ENCODE results near the gene TBX4.
"Not testable (repeated sequence)": the region's sequence is repeated elsewhere in the genome, so short reads cannot be mapped to it uniquely, and the experiment has no call there.

Gene TBX4

DNA sequence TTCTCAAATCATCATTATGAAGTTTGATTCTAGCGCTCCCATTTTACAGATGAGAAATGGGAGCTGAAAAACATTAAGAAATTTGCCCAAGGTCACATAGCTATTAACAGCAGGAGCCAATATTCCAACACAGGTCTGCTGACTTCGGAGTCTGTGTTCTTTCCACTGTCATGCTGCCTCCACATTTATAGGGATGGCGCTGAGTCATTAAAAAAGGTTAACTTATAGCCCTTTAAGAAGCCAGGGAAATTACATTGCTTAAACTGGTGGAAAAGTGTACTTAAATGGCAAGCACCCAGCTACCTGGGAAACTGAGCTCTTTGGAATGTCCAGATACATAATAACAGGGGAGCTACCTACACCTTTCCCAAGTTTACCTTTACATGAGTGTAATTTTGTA lies 65.0 kb downstream of the TBX4 start:
- DNase-seq (ENCODE audit: insufficient read length) (no peak), FAIRE-seq (no peak)
- TF ChIP-seq POLR2AphosphoS5 (IDR thresholded peaks at IDR 0.05; ENCODE audit: low read depth, low read length): no peak
- TF ChIP-seq POLR2A (IDR thresholded peaks at IDR 0.05; ENCODE audit: low read depth, low read length): no peak
- TF ChIP-seq TAF1 (IDR thresholded peaks at IDR 0.05; ENCODE audit: borderline replicate concordance, low read depth, low read length): no peak

DNA sequence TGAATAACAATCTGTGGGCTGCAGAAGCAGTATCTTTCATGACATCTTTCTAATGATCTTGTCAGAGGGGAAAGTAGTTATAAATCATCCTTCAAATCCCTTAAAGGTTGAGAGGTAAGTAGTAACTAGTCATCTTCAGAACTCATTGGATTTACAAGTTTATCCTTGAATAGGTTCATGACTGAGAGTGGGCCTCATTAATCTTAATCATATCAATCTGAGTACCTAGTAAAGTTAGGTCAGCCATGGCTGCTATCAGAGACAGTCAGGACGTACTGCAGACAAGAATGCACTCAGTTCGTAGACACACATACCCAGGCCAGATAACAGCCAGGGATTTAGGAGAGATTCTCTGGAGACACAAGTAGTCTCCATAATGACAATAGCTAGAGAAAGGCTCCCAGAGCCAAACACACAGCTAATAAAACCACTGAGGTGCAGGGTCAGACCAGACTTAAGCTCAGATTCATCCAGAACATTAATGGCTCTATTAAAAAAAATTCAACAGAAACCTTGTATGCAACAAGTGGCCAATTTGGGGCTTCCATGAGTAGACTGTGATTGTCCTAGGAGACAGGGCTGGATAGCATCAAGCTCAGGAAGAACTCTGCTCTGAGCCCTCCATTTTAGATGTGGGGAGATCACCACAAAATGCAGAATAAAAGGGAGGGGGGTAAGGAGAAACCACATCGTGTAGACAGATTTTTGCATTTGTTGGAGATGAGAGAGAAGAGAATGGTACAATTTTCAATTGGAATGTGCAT lies 65.8 kb downstream of the TBX4 start:
- no peak for TF ChIP-seq POLR2AphosphoS5 (IDR thresholded peaks at IDR 0.05; ENCODE audit: low read depth, low read length)
- TF ChIP-seq TAF1 (IDR thresholded peaks at IDR 0.05; ENCODE audit: borderline replicate concordance, low read depth, low read length): no peak
- DNase-seq (ENCODE audit: insufficient read length): no peak
- FAIRE-seq: no peak

DNA sequence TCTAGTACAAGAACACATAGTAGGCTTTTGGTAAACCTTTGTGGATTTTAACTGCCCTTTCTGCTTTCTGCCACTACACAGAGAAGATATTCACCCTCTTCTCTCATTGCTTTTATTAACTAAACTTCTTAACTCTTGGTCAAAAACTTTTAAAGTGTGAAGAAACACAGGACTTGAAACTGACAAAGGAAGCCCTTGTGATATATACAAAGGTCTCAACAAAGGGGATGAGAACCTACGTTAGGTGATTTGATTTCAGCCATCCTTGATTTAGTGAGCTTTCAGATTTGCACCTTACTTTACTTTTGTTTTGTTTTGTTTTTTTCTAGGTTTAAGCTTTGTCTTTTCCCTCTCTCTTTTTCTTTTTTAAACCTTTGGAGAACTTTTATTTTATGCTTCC lies 66.9 kb downstream of the TBX4 start:
- TF ChIP-seq POLR2AphosphoS5 (IDR thresholded peaks at IDR 0.05; ENCODE audit: low read depth, low read length): no peak
- FAIRE-seq (no peak), DNase-seq (ENCODE audit: insufficient read length) (no peak)

DNA sequence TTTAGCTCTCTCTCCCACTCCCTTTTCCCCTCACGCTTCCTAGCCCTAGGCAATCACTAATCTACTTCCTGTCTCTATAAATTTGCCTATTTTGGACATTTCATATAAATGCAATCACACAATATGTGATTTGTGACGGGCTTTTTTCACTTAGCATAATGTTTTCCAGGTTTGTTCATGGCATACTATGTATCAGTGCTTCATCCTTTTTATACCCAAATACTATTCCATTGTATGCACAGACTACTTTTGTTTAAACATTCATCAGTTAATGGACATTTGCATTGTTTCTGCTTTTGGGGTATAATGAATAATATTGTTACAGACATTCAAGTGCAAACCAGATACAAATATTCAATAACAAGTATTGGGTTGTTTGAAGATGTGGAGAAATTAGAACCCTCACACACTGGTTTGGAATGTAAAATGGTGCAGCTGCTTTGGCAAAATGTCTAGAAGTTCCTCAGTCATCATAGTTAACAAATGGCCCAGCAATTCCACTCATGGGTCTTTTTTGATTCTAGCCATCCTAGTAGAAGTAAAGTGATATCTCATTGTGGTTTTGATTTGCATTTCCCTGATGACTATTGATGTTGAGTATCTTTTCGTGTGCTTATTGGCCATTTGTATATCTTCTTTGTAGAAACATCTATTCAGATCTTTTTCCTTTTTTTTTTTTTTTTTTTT lies 67.7 kb downstream of the TBX4 start:
- DNase-seq (ENCODE audit: insufficient read length) (no peak), FAIRE-seq (no peak)
- TF ChIP-seq POLR2AphosphoS5 (IDR thresholded peaks at IDR 0.05; ENCODE audit: low read depth, low read length) (no peak), TAF1 (IDR thresholded peaks at IDR 0.05; ENCODE audit: borderline replicate concordance, low read depth, low read length) (no peak), POLR2A (IDR thresholded peaks at IDR 0.05; ENCODE audit: low read depth, low read length) (no peak)

DNA sequence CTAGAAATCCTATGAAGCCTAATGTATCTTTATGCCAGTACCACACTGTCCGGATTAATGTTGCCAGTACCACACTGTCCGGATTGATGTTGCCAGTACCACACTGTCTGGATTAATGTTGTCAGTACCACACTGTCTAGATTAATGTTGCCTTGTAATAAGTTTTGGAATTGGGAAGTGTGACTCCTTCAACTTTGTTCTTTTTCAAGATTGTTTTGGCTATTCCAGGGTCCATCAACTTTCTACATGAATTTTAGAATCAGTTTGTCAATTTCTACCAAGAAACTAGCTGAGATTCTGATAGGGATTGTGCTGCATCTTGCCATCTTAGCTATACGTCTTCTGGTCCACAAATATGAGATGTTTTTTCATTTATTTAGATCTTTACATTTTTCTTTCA lies 68.7 kb downstream of the TBX4 start:
- no peak for DNase-seq (ENCODE audit: insufficient read length)
- no peak for FAIRE-seq
- TF ChIP-seq POLR2A (IDR thresholded peaks at IDR 0.05; ENCODE audit: low read depth, low read length) (no peak), TAF1 (IDR thresholded peaks at IDR 0.05; ENCODE audit: borderline replicate concordance, low read depth, low read length) (no peak), POLR2AphosphoS5 (IDR thresholded peaks at IDR 0.05; ENCODE audit: low read depth, low read length) (no peak)

DNA sequence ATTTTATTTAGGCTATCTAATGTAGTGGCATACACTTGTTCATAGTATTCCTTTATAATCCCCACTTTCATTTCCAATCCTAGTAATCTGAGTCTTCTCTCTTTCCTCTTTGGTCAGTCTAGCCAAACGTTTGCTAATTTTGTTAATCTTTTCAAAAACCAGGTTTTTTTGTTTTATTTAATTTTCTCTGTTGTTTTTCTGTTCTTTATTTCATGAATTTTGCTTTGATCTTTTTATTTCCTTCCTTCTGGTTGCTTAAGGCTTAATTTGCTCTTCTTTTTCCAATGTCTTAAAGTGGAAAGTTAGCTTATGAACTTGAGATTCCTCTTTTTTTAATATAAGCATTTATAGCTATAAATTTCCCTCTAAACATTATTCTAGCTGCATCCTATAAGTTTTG lies 69.9 kb downstream of the TBX4 start:
- FAIRE-seq (no peak), DNase-seq (ENCODE audit: insufficient read length) (no peak)
- TF ChIP-seq POLR2AphosphoS5 (IDR thresholded peaks at IDR 0.05; ENCODE audit: low read depth, low read length) (no peak), TAF1 (IDR thresholded peaks at IDR 0.05; ENCODE audit: borderline replicate concordance, low read depth, low read length) (no peak), POLR2A (IDR thresholded peaks at IDR 0.05; ENCODE audit: low read depth, low read length) (no peak)

DNA sequence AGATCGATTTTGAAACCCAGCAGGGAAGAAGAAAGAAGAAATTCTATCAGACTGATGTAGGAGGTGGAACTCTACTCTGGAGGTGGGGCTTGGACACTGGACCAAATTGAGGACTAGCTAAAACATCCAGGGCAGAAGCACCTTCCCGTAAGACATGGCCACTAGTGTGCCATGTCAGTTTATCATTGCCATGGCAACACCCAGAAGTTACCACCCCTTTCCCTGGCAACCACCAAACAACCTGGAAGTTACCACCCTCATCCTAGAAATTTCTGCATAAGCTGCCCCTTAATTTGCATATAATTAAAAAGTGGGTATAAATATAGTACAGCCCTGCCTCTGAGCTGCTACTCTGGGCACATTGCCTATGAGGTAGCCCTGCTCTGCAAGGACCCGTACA lies 72.1 kb downstream of the TBX4 start:
- no peak for FAIRE-seq
- TF ChIP-seq POLR2A (IDR thresholded peaks at IDR 0.05; ENCODE audit: low read depth, low read length): no peak
- no peak for TF ChIP-seq TAF1 (IDR thresholded peaks at IDR 0.05; ENCODE audit: borderline replicate concordance, low read depth, low read length)
- TF ChIP-seq POLR2AphosphoS5 (IDR thresholded peaks at IDR 0.05; ENCODE audit: low read depth, low read length): no peak
- no peak for DNase-seq (ENCODE audit: insufficient read length)

DNA sequence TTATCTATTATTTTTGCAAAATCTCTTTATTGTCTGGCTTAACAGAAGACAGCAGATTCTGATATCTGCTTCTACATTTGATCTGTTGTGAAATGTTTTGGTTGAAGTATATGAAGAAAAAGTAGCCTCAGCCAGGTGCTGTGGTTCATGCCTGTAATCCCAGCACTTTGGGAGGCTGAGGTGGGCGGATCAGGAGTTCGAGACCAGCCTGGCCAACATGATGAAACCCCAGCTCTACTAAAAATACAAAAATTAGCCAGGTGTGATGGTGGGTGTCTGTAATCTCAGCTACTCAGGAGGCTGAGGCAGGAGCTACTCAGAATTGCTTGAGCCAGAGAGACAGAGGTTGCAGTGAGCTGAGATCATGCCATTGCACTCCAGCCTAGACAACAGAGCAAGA lies 75.2 kb downstream of the TBX4 start:
- not testable (repeated sequence) for DNase-seq (ENCODE audit: insufficient read length); FAIRE-seq

DNA sequence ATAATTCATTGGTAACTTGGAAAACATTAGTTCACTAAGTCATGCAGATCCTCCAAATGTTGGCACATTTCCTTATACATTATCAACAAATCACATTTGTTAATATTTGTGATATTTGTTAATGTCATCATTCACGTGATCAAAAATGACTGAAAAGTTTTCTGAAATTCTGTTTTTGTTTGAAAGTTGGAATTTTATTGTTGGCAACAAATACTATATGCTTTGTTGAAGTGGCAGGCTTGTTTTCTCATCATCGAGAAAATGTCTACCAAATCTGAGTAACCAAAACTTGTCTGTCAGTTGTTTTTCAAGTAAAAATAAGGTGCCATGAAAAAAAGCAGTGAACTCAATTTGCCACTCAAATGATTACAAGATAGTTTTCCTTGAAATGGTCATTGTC lies 75.9 kb downstream of the TBX4 start:
- no peak for FAIRE-seq

DNA sequence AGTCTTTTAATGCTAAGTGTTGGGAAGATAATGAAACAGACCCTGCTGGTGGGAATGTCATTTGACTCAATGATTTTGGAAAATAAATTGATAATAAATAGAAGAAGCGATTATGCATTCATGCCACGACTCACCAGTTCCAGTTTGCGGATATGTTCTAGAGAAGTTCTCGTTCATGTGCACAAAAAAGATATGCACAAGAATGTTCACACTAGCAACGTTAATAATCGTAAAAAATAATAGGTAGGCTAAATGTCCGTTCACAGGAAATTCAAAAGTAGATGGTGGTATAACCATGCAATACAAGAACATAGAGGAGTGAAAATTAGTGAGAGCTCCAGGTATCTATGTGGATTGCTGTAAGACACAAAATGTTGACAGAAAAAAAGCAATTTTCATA lies 79.0 kb downstream of the TBX4 start:
- FAIRE-seq (no peak), DNase-seq (ENCODE audit: insufficient read length) (no peak)
- TF ChIP-seq POLR2AphosphoS5 (IDR thresholded peaks at IDR 0.05; ENCODE audit: low read depth, low read length): no peak
- TF ChIP-seq POLR2A (IDR thresholded peaks at IDR 0.05; ENCODE audit: low read depth, low read length): no peak
- no peak for TF ChIP-seq TAF1 (IDR thresholded peaks at IDR 0.05; ENCODE audit: borderline replicate concordance, low read depth, low read length)

More for the DNA sequence above, 75.9 kb downstream of the TBX4 start:
- DNase-seq (ENCODE audit: insufficient read length): no peak
- no peak for TF ChIP-seq TAF1 (IDR thresholded peaks at IDR 0.05; ENCODE audit: borderline replicate concordance, low read depth, low read length)
- no peak for TF ChIP-seq POLR2A (IDR thresholded peaks at IDR 0.05; ENCODE audit: low read depth, low read length)

DNA sequence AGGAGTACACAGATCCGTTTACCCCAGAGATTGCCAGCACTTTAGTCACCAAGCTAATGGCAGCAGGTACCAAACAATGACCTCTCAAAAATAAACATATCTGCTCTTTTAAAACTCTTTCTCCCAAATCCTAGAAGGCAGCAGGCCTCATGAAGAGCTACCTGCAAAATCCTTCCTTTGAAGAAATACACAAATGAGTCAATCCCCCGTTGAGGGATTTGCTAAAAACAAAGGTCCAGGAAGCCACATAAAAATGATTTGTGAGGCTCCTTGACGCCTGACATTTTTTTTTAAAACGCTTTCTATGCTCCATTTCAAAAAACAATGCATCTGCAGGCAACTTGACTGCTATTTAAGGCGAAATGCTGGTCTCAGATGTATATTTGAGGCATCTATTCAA lies 80.6 kb downstream of the TBX4 start:
- TF ChIP-seq TAF1 (IDR thresholded peaks at IDR 0.05; ENCODE audit: borderline replicate concordance, low read depth, low read length) (no peak), POLR2A (IDR thresholded peaks at IDR 0.05; ENCODE audit: low read depth, low read length) (no peak), POLR2AphosphoS5 (IDR thresholded peaks at IDR 0.05; ENCODE audit: low read depth, low read length) (no peak)
- no peak for FAIRE-seq
- no peak for DNase-seq (ENCODE audit: insufficient read length)

DNA sequence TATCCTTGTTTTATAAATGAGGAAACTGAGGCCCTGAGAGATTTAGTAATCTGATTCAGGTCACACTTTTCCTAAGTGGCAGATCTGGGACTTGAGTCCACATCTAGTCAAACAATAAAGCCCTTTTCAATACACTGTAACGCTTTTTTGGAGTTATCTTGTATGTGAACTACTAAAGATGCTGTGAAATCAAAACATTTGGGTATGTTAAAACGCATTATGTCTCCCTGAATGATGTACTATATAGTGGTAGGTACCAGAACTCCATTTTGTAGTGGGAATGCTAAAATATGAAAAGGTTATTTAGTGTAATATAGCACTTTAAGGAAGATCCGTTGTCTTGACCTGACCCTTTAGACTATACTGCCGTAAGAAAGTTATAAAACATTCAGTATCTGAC lies 81.6 kb downstream of the TBX4 start:
- no peak for TF ChIP-seq POLR2AphosphoS5 (IDR thresholded peaks at IDR 0.05; ENCODE audit: low read depth, low read length)
- no peak for DNase-seq (ENCODE audit: insufficient read length)
- FAIRE-seq: no peak

DNA sequence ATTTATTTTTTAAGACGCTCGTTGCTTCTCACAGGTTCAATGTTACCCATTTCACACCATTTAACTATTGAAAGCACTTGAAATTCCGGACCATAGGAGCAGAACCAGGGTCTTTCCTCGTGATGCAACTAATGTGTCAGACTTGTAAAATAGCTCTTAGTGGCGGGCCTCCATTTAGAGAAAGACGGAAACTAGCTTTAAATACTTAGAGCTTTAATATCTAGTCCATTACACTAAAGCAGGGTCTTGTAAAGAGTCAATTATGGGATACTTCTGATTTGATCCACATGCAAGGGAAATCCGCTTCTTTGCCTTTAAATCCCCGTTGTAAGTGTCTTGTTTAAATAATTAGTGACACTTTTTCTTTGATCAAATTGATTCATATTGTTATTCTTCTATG lies 82.2 kb downstream of the TBX4 start:
- FAIRE-seq (no peak), DNase-seq (ENCODE audit: insufficient read length) (no peak)
- no peak for TF ChIP-seq POLR2AphosphoS5 (IDR thresholded peaks at IDR 0.05; ENCODE audit: low read depth, low read length)
- no peak for TF ChIP-seq TAF1 (IDR thresholded peaks at IDR 0.05; ENCODE audit: borderline replicate concordance, low read depth, low read length)
- TF ChIP-seq POLR2A (IDR thresholded peaks at IDR 0.05; ENCODE audit: low read depth, low read length): no peak
